Hepatocyte (in vitro differentiated cells): ENCODE data around the gene PCDHGC5.

Experiments used
- CTCF ChIP-seq: fragments of 200-600 bp; sonication (generic); IDR thresholded peaks from 2 replicates; pipeline ENCODE4 v1.5.1; 2016; ENCODE audit warnings: antibody characterized with exemption, mild to moderate bottlenecking; ENCODE audit not compliant: poor library complexity
- EZH2 ChIP-seq: fragments of 200-600 bp; sonication (generic); IDR thresholded peaks from 2 replicates; pipeline ENCODE4 v1.6.1; 2016; ENCODE audit warnings: antibody characterized with exemption, mild to moderate bottlenecking, borderline replicate concordance
- EZH2phosphoT487 ChIP-seq: fragments of 200-600 bp; sonication (generic); IDR thresholded peaks from one replicate; pipeline ENCODE4 v1.6.1; 2018; ENCODE audit warnings: antibody characterized with exemption, mild to moderate bottlenecking, low read depth, moderate library complexity; ENCODE audit not compliant: unreplicated experiment, severe bottlenecking

- TF ChIP-seq CTCF = no peak
- TF ChIP-seq EZH2 = no peak
- no peak for TF ChIP-seq EZH2phosphoT487
Measured at GRCh38 chr5:141516672-141517025, 27.8 kb downstream of the PCDHGC5 start.
